Right lobe of liver (tissue), 4 donors: ENCODE results near the gene PLA2G2C.

ENCODE experiments used
- CTCF ChIP-seq, 4 donors: fragments of 200-600 bp in 3 of 4; fragments of 450-650 bp in 1 of 4; IDR thresholded peaks; one replicate each; pipeline versions ENCODE4 v1.5.1 to v1.8.0; 2016 to 2022; ENCODE audit warnings: antibody characterized with exemption in 4 of 4, mild to moderate bottlenecking in 2 of 4
- POLR2A ChIP-seq: fragments of 450-650 bp; IDR thresholded peaks from one replicate; pipeline ENCODE4 v1.6.1; 2017; ENCODE audit warnings: antibody characterized with exemption, mild to moderate bottlenecking
- donor health status: DM: no; HTN: no; CAD: no.
- donor health status: DM: no; HTN: no; CAD: no.
- donor health status: DM: no; HTN: yes; CAD: no.

DNA sequence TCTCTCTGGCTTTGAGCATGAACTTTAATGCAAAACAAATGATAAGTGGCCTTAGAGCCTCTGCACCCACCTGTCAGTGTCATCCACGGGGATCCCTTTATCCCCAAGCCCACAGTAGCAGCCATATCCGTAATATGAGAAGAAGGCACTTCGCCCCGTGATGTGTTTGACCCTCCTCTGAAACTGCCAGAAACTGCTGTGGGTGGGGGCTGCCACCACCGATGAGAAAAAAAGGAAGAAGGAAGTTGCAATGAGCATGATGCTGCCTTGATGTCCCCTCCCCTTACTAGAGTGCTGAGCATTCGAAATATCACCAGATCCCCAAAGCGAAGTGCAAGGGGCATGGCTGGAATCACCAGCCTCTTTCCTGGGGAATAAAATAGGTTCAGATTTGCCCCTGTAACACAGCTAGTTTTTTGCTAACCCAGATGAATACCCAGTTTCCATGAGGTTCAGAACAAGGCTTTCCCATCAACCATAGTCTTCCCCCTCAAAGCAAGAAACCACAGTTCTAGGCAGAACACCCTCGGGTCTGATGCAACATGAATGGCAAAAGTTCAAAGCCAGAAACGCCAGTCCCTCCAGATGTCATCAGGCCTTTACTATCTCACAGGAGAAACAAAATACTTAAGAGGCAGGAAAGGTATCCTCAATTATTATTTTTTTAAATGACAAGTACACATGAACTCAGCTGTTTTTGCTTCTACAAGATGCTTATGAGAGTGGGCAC lies 11.2 kb downstream of the PLA2G2C start:
- no peak for TF ChIP-seq CTCF (IDR thresholded peaks at IDR 0.05)
- no peak for TF ChIP-seq POLR2A
